OCI-LY7 (cell line): ENCODE data around the gene TJP3. TPM values are rescaled to one million over a fixed set of nuclear protein-coding genes. Genes with fewer than 3 reads are reported as not detected.

Experiments
- BruUV-seq: library from RNA; stranded (reverse); fragments of 400-500 nt; replicated peaks from 2 replicates; lab custom pipeline; 2021; lab: Mats Ljungman, UMichigan
- CTCF ChIA-PET: fragments of 300-600 bp; sonication (Branson Sonifier 250); formaldehyde crosslinking; loops from one replicate; lab custom pipeline; 2022; ENCODE audit warnings: antibody characterized with exemption; ENCODE audit not compliant: unreplicated experiment; lab: Charles Lee
- POLR2A ChIA-PET: fragments of 300-600 bp; sonication (Branson Sonifier 250); formaldehyde crosslinking; loops from one replicate; lab custom pipeline; 2022; ENCODE audit warnings: antibody characterized with exemption; lab: Charles Lee
- DNase-seq: peaks from one replicate; pipeline ENCODE4 v3.0.0-alpha.2; 2015; ENCODE audit warnings: low spot score
- H2AFZ ChIP-seq: fragments of 200-600 bp; sonication (generic), shearing (Covaris generic); 2 replicates; pipeline ENCODE4 v1.6.1; 2014; ENCODE audit warnings: mild to moderate bottlenecking, antibody characterized with exemption, low read length, moderate library complexity
- H3K27ac ChIP-seq: fragments of 200-600 bp; sonication (generic); 2 replicates; pipeline ENCODE4 v1.5.1; 2014; ENCODE audit warnings: mixed run types, low read depth, mild to moderate bottlenecking, moderate library complexity, low read length, inconsistent platforms; ENCODE audit not compliant: poor library complexity, severe bottlenecking
- H3K36me3 ChIP-seq: fragments of 200-600 bp; sonication (generic); 2 replicates; pipeline ENCODE4 v1.6.1; 2014; ENCODE audit warnings: mild to moderate bottlenecking, antibody characterized with exemption, low read length, moderate library complexity, mixed read lengths; ENCODE audit not compliant: insufficient read depth
- H3K4me1 ChIP-seq: fragments of 200-600 bp; sonication (generic); 2 replicates; pipeline ENCODE4 v1.5.1; 2014; ENCODE audit warnings: mild to moderate bottlenecking, low read length; ENCODE audit not compliant: insufficient read depth, poor library complexity, severe bottlenecking
- H3K4me2 ChIP-seq: fragments of 200-600 bp; sonication (generic); 2 replicates; pipeline ENCODE4 v1.6.1; 2014; ENCODE audit warnings: mild to moderate bottlenecking, low read length
- H3K4me3 ChIP-seq: fragments of 200-600 bp; sonication (generic); 2 replicates; pipeline ENCODE4 v1.5.1; 2014; ENCODE audit warnings: mild to moderate bottlenecking, low read depth, low read length; ENCODE audit not compliant: poor library complexity, severe bottlenecking
- H3K79me2 ChIP-seq: fragments of 200-600 bp; sonication (generic); 2 replicates; pipeline ENCODE4 v1.6.1; 2016; ENCODE audit warnings: low read depth, mild to moderate bottlenecking, low read length, moderate library complexity, mixed read lengths; ENCODE audit not compliant: insufficient read depth
- H3K9me2 ChIP-seq: fragments of 200-600 bp; sonication (generic); 2 replicates; pipeline ENCODE4 v1.6.1; 2016; ENCODE audit warnings: mild to moderate bottlenecking, low read length, mixed read lengths; ENCODE audit not compliant: insufficient read depth
- H3K9me3 ChIP-seq: fragments of 200-600 bp; sonication (generic); 2 replicates; pipeline ENCODE4 v1.6.1; 2014; ENCODE audit warnings: mild to moderate bottlenecking, mixed run types, low read length, mixed read lengths
- H4K20me1 ChIP-seq: fragments of 200-600 bp; sonication (generic); 2 replicates; pipeline ENCODE4 v1.6.1; 2014; ENCODE audit warnings: mild to moderate bottlenecking, antibody characterized with exemption, low read length, moderate library complexity, mixed read lengths; ENCODE audit not compliant: insufficient read depth
- CTCF ChIP-seq: fragments of 200-600 bp; sonication (generic); conservative IDR thresholded peaks from 2 replicates; pipeline ENCODE4 v1.5.1; 2014; ENCODE audit warnings: mild to moderate bottlenecking, antibody characterized with exemption, low read length, moderate library complexity, mixed read lengths
- EZH2phosphoT487 ChIP-seq: fragments of 200-600 bp; sonication (generic); IDR thresholded peaks from 2 replicates; pipeline ENCODE4 v1.6.1; 2018; ENCODE audit warnings: low read depth, borderline replicate concordance, mild to moderate bottlenecking, mixed run types, antibody characterized with exemption, low read length, moderate library complexity, mixed read lengths
- intact Hi-C: fragments of 100-400 bp; cut with micrococcal nuclease; formaldehyde crosslinking; loops from one replicate; pipeline ENCODE4 v1.10.0; 2022; ENCODE audit not compliant: unreplicated experiment
- total RNA-seq, 2 experiments: library from RNA; depleted of rRNA in 1 of 2; stranded (reverse); fragments of >200 nt in 1 of 2; shearing (Covaris generic) in 1 of 2; gene quantifications; 2 replicates each; pipeline ENCODE4 v1.2.3, GENCODE V29; 2014 to 2022

Gene TJP3
- total RNA-seq, 2 experiments from 2014 or later, result 0.69 to 1.8 TPM

- Histone ChIP-seq H3K4me1 (peaks cover 7% of the 10 kb centered on the region), H3K79me2 (no peaks in the 10 kb centered on the region), H3K27ac (no peak overlapping the region), H3K4me2 (peak overlapping the region; percentile 91), H3K36me3 (no peaks in the 10 kb centered on the region), H3K4me3 (peak overlapping the region; percentile 75), H4K20me1 (no peaks in the 10 kb centered on the region), H3K9me3 (no peaks in the 10 kb centered on the region), H2AFZ (no peak overlapping the region), H3K9me2 (no peaks in the 10 kb centered on the region)
- intact Hi-C loops, result no loop called here
- TF ChIP-seq CTCF (no peak), EZH2phosphoT487 (no peak)
- CTCF ChIA-PET, result no interaction called here
- POLR2A ChIA-PET, result interaction anchor here (0.6 kb wide), 2 partner anchors 26 to 1130 kb away, joined by 3 to 6 read pairs; no protein-coding TSS in a partner anchor
- no TSS peak for BruUV-seq
- DNase-seq, result peak; percentile 39
These were observed 9.0 kb upstream of the TJP3 start for GRCh38 chr19:3698974-3699740.

GRCh38 chr19:3699741-3700241 is 8.4 kb upstream of the TJP3 start:
- Histone ChIP-seq H4K20me1 (no peaks in the 10 kb centered on the region), H3K36me3 (no peaks in the 10 kb centered on the region), H3K4me1 (peaks cover 7% of the 10 kb centered on the region), H3K9me2 (no peaks in the 10 kb centered on the region), H3K79me2 (no peaks in the 10 kb centered on the region), H3K9me3 (no peaks in the 10 kb centered on the region), H3K4me3 (peak overlapping the region; percentile 75), H3K4me2 (peak overlapping the region; percentile 91), H2AFZ (no peak overlapping the region), H3K27ac (no peak overlapping the region)
- no TSS peak for BruUV-seq
- TF ChIP-seq EZH2phosphoT487 (no peak), CTCF (no peak)
- peak; percentile 10 for DNase-seq
- POLR2A ChIA-PET, result interaction anchor here (0.6 kb wide), 2 partner anchors 25 to 1130 kb away, joined by 3 to 6 read pairs; no protein-coding TSS in a partner anchor
- intact Hi-C loops, result loop anchor here (1.0 kb wide), 1 partner anchor 34 kb away; no protein-coding TSS in a partner anchor
- CTCF ChIA-PET, result no interaction called here
